HepG2 (cell line): ENCODE measurements around the gene SRI. TPM values are rescaled to one million over a fixed set of nuclear protein-coding genes. Genes with fewer than 3 reads are reported as not detected.

Experiments
- ATAC-seq: fragments of 200-7000 bp; cut with Tn5 transposase; 3 replicates; pipeline ENCODE4 v1.9.1; 2020; ENCODE audit warnings: mild to moderate bottlenecking, moderate library complexity
- BruUV-seq: library from RNA; stranded (reverse); fragments of 400-500 nt; replicated peaks from 2 replicates; lab custom pipeline; 2021; lab: Mats Ljungman, UMichigan
- CTCF ChIA-PET: fragments of 300-600 bp; formaldehyde crosslinking; extraction: SDS; loops from one replicate; lab custom pipeline; 2021; ENCODE audit warnings: low total read pairs, inconsistent platforms, low intra/inter-chr PET ratio; lab: Yijun Ruan, JAX
- POLR2A ChIA-PET: fragments of 350-600 bp; sonication (Branson Sonifier 250); formaldehyde crosslinking; loops from one replicate; lab custom pipeline; 2020; ENCODE audit warnings: antibody characterized with exemption, inconsistent platforms; lab: Yijun Ruan, JAX
- DNase-seq: peaks from one replicate; pipeline ENCODE4 v3.0.0-alpha.2; 2015; ENCODE audit warnings: low spot score
- FAIRE-seq: peaks from 3 replicates; lab custom pipeline; 2011; peaks lifted over from hg19 to GRCh38; lab: Jason Lieb, UNC
- H2AFZ ChIP-seq: one replicate; pipeline ENCODE4 v1.6.1; 2011; ENCODE audit warnings: low read length, inconsistent platforms
- H3K27ac ChIP-seq: fragments of 300-600 bp; 3 replicates; pipeline ENCODE4 v1.8.0; 2011; ENCODE audit warnings: mixed run types, mild to moderate bottlenecking, mixed read lengths, low read length, inconsistent platforms; ENCODE audit not compliant: insufficient read depth; ENCODE audit errors: extremely low read length
- H3K27me3 ChIP-seq, 2 experiments: fragments of 200-600 bp in 1 of 2; 2 replicates in 1 of 2; 3 replicates in 1 of 2; pipeline versions ENCODE4 v1.6.0 to v1.8.0; 2011; ENCODE audit warnings: low read length in 2 of 2, mild to moderate bottlenecking in 2 of 2, moderate library complexity in 2 of 2, inconsistent platforms in 1 of 2; ENCODE audit not compliant: insufficient read depth in 2 of 2, control insufficient read depth in 1 of 2
- H3K36me3 ChIP-seq, 2 experiments: fragments of 200-600 bp in 1 of 2; replicated peaks in 1 of 2; 2 replicates in 1 of 2; 3 replicates in 1 of 2; pipeline versions ENCODE4 v1.5.1 to v1.8.0; 2011; ENCODE audit warnings: low read length in 2 of 2, inconsistent platforms in 1 of 2; ENCODE audit not compliant: insufficient read depth in 2 of 2, control insufficient read depth in 1 of 2
- H3K4me1 ChIP-seq: 2 replicates; pipeline ENCODE4 v1.5.1; 2012; ENCODE audit warnings: low read length, inconsistent platforms; ENCODE audit not compliant: insufficient read depth
- H3K4me2 ChIP-seq: 2 replicates; pipeline ENCODE4 v1.6.0; 2011; ENCODE audit warnings: low read depth, low read length, inconsistent platforms
- H3K4me3 ChIP-seq, 3 experiments: fragments of 200-600 bp in 1 of 3; sonication (generic), shearing (Covaris generic) in 1 of 3; replicated peaks in 1 of 3; 2 replicates each; pipeline ENCODE4 v1.5.1; 2011 to 2016; ENCODE audit warnings: low read length in 3 of 3, inconsistent platforms in 2 of 3, low read depth in 2 of 3, mild to moderate bottlenecking in 2 of 3, control low read depth in 1 of 3, mixed read lengths in 1 of 3; ENCODE audit not compliant: insufficient read depth in 1 of 3
- H3K79me2 ChIP-seq: one replicate; pipeline ENCODE4 v1.6.1; 2011; ENCODE audit warnings: low read length, inconsistent platforms; ENCODE audit not compliant: insufficient read depth
- H3K9ac ChIP-seq: 2 replicates; pipeline ENCODE4 v1.6.0; 2011; ENCODE audit warnings: mild to moderate bottlenecking, low read depth, low read length, inconsistent platforms; ENCODE audit not compliant: insufficient read depth
- H3K9me3 ChIP-seq: 2 replicates; pipeline ENCODE4 v1.5.1; 2012; ENCODE audit warnings: mild to moderate bottlenecking, low read length
- H4K20me1 ChIP-seq: 2 replicates; pipeline ENCODE4 v1.6.0; 2011; ENCODE audit warnings: inconsistent platforms, mild to moderate bottlenecking, low read length, moderate library complexity; ENCODE audit not compliant: insufficient read depth
- FOXK2 ChIP-seq: fragments of 450-650 bp; IDR thresholded peaks from 2 replicates; pipeline ENCODE4 v1.6.1; 2016
- MATR3 ChIP-seq: sonication (generic); formaldehyde crosslinking; IDR thresholded peaks from 2 replicates; pipeline ENCODE4 v1.4.0; 2020; ENCODE audit warnings: missing genetic modification reagents
- ZNF556 ChIP-seq: sonication (generic); formaldehyde crosslinking; IDR thresholded peaks from 2 replicates; pipeline ENCODE4 v1.4.0; 2020; ENCODE audit warnings: mild to moderate bottlenecking, missing genetic modification reagents, borderline replicate concordance
- ZNF687 ChIP-seq: sonication (generic); formaldehyde crosslinking; IDR thresholded peaks from 2 replicates; pipeline ENCODE4 v1.5.1; 2020; ENCODE audit warnings: mild to moderate bottlenecking, missing genetic modification reagents, moderate library complexity
- ZNF883 ChIP-seq: sonication (generic); formaldehyde crosslinking; IDR thresholded peaks from 2 replicates; pipeline ENCODE4 v1.5.1; 2020; ENCODE audit warnings: mild to moderate bottlenecking, missing genetic modification reagents; ENCODE audit errors: not compliant biosample characterization
- WGBS: methylation state at CpG from one replicate; pipeline ENCODE4 v1.1.6; 2017; ENCODE audit warnings: low lambda C conversion rate; 5-methylcytosine and 5-hydroxymethylcytosine counted together
- in situ Hi-C: cut with HindIII; loops from 2 replicates; pipeline ENCODE4 v1.10.0; 2017; ENCODE audit warnings: low pct_unique_long_range_greater_than_20kb; ENCODE audit not compliant: extremely low pct_ligation_motif_present
- intact Hi-C: fragments of 100-400 bp; cut with micrococcal nuclease; formaldehyde crosslinking; loops from one replicate; pipeline ENCODE4 v1.10.0; 2022; ENCODE audit not compliant: unreplicated experiment
- polyA plus RNA-seq, 8 experiments: library from polyadenylated mRNA; depleted of rRNA in 3 of 8; stranded (reverse) in 7 of 8; unstranded in 1 of 8; fragments of >200 nt; fragmentation: Illumina TruSeq in 4 of 8; extraction: Trizol in 4 of 8; gene quantifications; 2 replicates each; pipeline versions ENCODE4 v1.2.1 to v1.2.3, GENCODE V29; 2011 to 2016; ENCODE audit warnings: low read depth in 4 of 8, missing spikeins in 1 of 8, mixed read lengths in 1 of 8; ENCODE audit not compliant: insufficient read depth in 1 of 8
- total RNA-seq, 5 experiments: library from RNA; depleted of rRNA; stranded (reverse); fragments of >200 nt; fragmentation: Illumina TruSeq; extraction: Trizol; gene quantifications; 2 replicates each; pipeline ENCODE4 v1.2.3, GENCODE V29; 2016; ENCODE audit warnings: low read depth in 1 of 5
- TF ChIP-seq, protein P1 (sequence below): sonication (generic); formaldehyde crosslinking; IDR thresholded peaks from 2 replicates; pipeline ENCODE4 v1.8.0; 2023; ENCODE audit warnings: mild to moderate bottlenecking, missing genetic modification reagents

Gene SRI
- total and polyA plus RNA-seq, 2 of the 13 experiments (the other 11 are each of a cell fraction or from before 2014, with no cell fraction given), result 0.33 TPM; not detected in 1

DNA sequence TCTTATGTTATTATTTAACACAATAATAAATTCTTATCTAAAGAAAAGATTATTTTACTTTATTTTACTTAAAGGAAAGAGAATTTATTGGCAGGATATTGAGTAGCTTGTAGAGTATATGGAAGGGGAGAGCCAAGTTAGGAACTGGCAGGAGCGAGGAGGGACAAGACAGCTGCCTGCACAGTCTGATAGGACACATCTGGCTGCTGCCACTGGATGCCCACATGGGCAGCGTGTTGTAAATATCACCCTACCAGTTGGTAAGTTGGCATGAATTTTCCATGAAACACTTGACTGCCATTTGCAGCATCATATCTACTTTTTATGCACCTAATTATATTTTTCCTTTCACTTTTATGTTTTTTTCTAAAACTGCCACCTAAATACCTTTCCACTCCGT lies 19.6 kb downstream of the SRI start:
- H4K20me1 ChIP-seq, result no peaks in the 10 kb centered on the region
- H2AFZ ChIP-seq, result no peak overlapping the region
- H3K9ac ChIP-seq, result no peak overlapping the region
- H3K79me2 ChIP-seq, result no peaks in the 10 kb centered on the region
- DNase-seq, result no peak
- intact Hi-C loops, result no loop called here
- ChIA-PET POLR2A (no interaction called here), CTCF (no interaction called here)
- ATAC-seq, result no peak
- no peak overlapping the region for H3K27ac ChIP-seq
- 13% methylated on average over 3 of the region's 3 CpGs for WGBS
- no peak overlapping the region for H3K4me2 ChIP-seq
- no peak overlapping the region for H3K4me3 ChIP-seq
- H3K36me3 ChIP-seq, result no peaks in the 10 kb centered on the region
- H3K27me3 ChIP-seq, result peaks cover 0 to 2% of the 10 kb centered on the region in 2 experiments; a peak in 1 of 5 replicates
- no peaks in the 10 kb centered on the region for H3K9me3 ChIP-seq
- no peaks in the 10 kb centered on the region for H3K4me1 ChIP-seq
- FAIRE-seq, result no peak
- in situ Hi-C loops, result no loop called here
- BruUV-seq, result no TSS peak
- TF ChIP-seq, protein P1, sequence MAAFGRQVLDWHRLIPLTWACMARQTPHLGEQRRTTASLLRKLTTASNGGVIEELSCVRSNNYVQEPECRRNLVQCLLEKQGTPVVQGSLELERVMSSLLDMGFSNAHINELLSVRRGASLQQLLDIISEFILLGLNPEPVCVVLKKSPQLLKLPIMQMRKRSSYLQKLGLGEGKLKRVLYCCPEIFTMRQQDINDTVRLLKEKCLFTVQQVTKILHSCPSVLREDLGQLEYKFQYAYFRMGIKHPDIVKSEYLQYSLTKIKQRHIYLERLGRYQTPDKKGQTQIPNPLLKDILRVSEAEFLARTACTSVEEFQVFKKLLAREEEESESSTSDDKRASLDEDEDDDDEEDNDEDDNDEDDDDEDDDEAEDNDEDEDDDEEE (CRISPR knock-in tag), result no peak
- TF ChIP-seq ZNF556 (CRISPR knock-in tag) (no peak), MATR3 (CRISPR knock-in tag) (no peak), ZNF687 (no peak), ZNF883 (CRISPR knock-in tag) (no peak), FOXK2 (no peak)
